Spleen (tissue), 11 donors: Measurements from ENCODE around the gene CLDN6. TPM values are rescaled to one million over a fixed set of nuclear protein-coding genes. Genes with fewer than 3 reads are reported as not detected.

ENCODE experiments used
- DNase-seq: peaks from one replicate; pipeline ENCODE4 v3.0.0-alpha.2; 2020
- H3K27ac ChIP-seq, 8 donors: fragments of 200-600 bp; sonication (generic) in 7 of 8; 1 replicate in 4 of 8; 2 replicates in 4 of 8; pipeline versions ENCODE4 v1.5.0 to v1.8.0; 2016 to 2021; ENCODE audit warnings: inconsistent platforms in 4 of 8, mild to moderate bottlenecking in 4 of 8, moderate library complexity in 1 of 8
- H3K27me3 ChIP-seq, 7 donors: fragments of 200-600 bp; sonication (generic) in 6 of 7; replicated peaks in 1 of 7; 1 replicate in 4 of 7; 2 replicates in 3 of 7; pipeline versions ENCODE4 v1.5.0 to v1.8.0; 2016 to 2021; ENCODE audit warnings: inconsistent platforms in 3 of 7, mild to moderate bottlenecking in 1 of 7
- H3K36me3 ChIP-seq, 6 donors: fragments of 200-600 bp; sonication (generic) in 5 of 6; 1 replicate in 4 of 6; 2 replicates in 2 of 6; pipeline versions ENCODE4 v1.5.0 to v1.8.0; 2016 to 2021; ENCODE audit warnings: inconsistent platforms in 2 of 6
- H3K4me1 ChIP-seq, 6 donors: fragments of 200-600 bp; sonication (generic) in 5 of 6; 1 replicate in 3 of 6; 2 replicates in 3 of 6; pipeline versions ENCODE4 v1.5.0 to v1.8.0; 2016 to 2021; ENCODE audit warnings: inconsistent platforms in 3 of 6
- H3K4me3 ChIP-seq, 8 donors: fragments of 200-600 bp; sonication (generic) in 7 of 8; 1 replicate in 4 of 8; 2 replicates in 4 of 8; pipeline versions ENCODE4 v1.5.0 to v1.8.0; 2016 to 2021; ENCODE audit warnings: inconsistent platforms in 4 of 8, mild to moderate bottlenecking in 4 of 8, moderate library complexity in 2 of 8
- H3K9me3 ChIP-seq, 8 donors: fragments of 200-600 bp; sonication (generic) in 7 of 8; 1 replicate in 4 of 8; 2 replicates in 4 of 8; pipeline versions ENCODE4 v1.5.0 to v1.8.0; 2016 to 2021; ENCODE audit warnings: inconsistent platforms in 4 of 8
- CTCF ChIP-seq, 11 experiments: fragments of 200-600 bp in 7 of 11; fragments of 450-650 bp in 4 of 11; sonication (generic) in 4 of 11; IDR thresholded peaks in 8 of 11; conservative IDR thresholded peaks in 3 of 11; 1 replicate in 7 of 11; 2 replicates in 4 of 11; pipeline versions ENCODE4 v1.4.0 to v1.8.0; 2016 to 2021; ENCODE audit warnings: antibody characterized with exemption in 11 of 11, inconsistent platforms in 4 of 11, mild to moderate bottlenecking in 1 of 11
- POLR2A ChIP-seq, 3 donors: fragments of 450-650 bp; IDR thresholded peaks; one replicate each; pipeline ENCODE4 v1.5.1; 2017; ENCODE audit warnings: antibody characterized with exemption in 3 of 3, mild to moderate bottlenecking in 1 of 3
- POLR2AphosphoS5 ChIP-seq, 3 donors: sonication (generic); formaldehyde crosslinking; IDR thresholded peaks; one replicate each; pipeline ENCODE4 v1.5.1; 2017; ENCODE audit warnings: antibody characterized with exemption in 3 of 3
- WGBS, 5 donors: extraction: QIAGEN DNeasy Blood & Tissue Kit in 3 of 5; methylation state at CpG; one replicate each; pipeline versions ENCODE4 v1.1.5 to v1.1.7; 2013 to 2018; 5-methylcytosine and 5-hydroxymethylcytosine counted together
- intact Hi-C: fragments of 100-400 bp; cut with DNase I; formaldehyde crosslinking; loops from one replicate; pipeline ENCODE4 v1.15.0; 2023; ENCODE audit warnings: low total_unique reads
- polyA plus RNA-seq, 3 donors: library from polyadenylated mRNA; stranded (reverse); fragments of 200-250 nt; gene quantifications; one replicate each; pipeline ENCODE4 v1.2.1, GENCODE V29; 2013
- total RNA-seq, 7 donors: library from RNA; depleted of rRNA in 3 of 7; stranded (reverse); fragments of >200 nt in 3 of 7; fragmentation: NEBNext Ultra II Directional in 4 of 7; extraction: Animal tissue kit (Norgen Biotek cat#: 25700) in 4 of 7; gene quantifications; one replicate each; pipeline versions ENCODE4 v1.1.0 to v1.2.1, GENCODE V29; 2016 to 2021
- donor health status: healthy with polysubstance abuse.
- donor health status: DM: no; HTN: no; CAD: no; lungs with moderate emphysema.
- donor health status: DM: no; HTN: no; CAD: no.
- donor health status: Bipolar disorder and iron deficiency.
- donor health status: healthy.
- donor health status: DM: no; HTN: no; CAD: no.
- donor health status: DM: yes; HTN: yes; CAD: no.

Gene CLDN6
- total and polyA plus RNA-seq, 10 donors, result not detected

- Histone ChIP-seq H3K4me1 (peaks cover 0 to 58% (median 20%) of the 10 kb centered on the region in 6 donors), H3K27me3 (peaks cover 7 to 100% (median 76%) of the 10 kb centered on the region in 7 donors), H3K4me3 (peak overlapping the region in 3 of 8 donors; percentile 1 to 55 (median 11)), H3K27ac (no peak overlapping the region), H3K36me3 (no peaks in the 10 kb centered on the region), H3K9me3 (no peaks in the 10 kb centered on the region)
- DNase-seq, result peak; percentile 84
- TF ChIP-seq POLR2AphosphoS5 (IDR thresholded peaks at IDR 0.05) (no peak), CTCF (IDR thresholded peaks at IDR 0.05 in 8 of 11, conservative IDR thresholded peaks at IDR 0.05 in 3 of 11) (no peak), POLR2A (IDR thresholded peaks at IDR 0.05) (no peak)
- intact Hi-C loops, result no loop called here
- 2 to 6% (median 5%) methylated on average over 31 to 40 of the region's 40 CpGs for WGBS, 5 donors
Observed at GRCh38 chr16:3035972-3036725, 18.2 kb upstream of the CLDN6 start.

GRCh38 chr16:3035289-3035971 is 17.4 kb upstream of the CLDN6 start:
- intact Hi-C loops, result no loop called here

GRCh38 chr16:3032624-3033023 is 14.6 kb upstream of the CLDN6 start:
- intact Hi-C loops, result no loop called here
- H3K36me3 ChIP-seq, result peaks cover 0 to 3% (median 0%) of the 10 kb centered on the region in 6 donors
- H3K4me3 ChIP-seq, result no peak overlapping the region
- no peak for TF ChIP-seq POLR2AphosphoS5 (IDR thresholded peaks at IDR 0.05)
- no peak for TF ChIP-seq CTCF (IDR thresholded peaks at IDR 0.05 in 8 of 11, conservative IDR thresholded peaks at IDR 0.05 in 3 of 11)
- TF ChIP-seq POLR2A (IDR thresholded peaks at IDR 0.05), result no peak
- DNase-seq, result no peak
- H3K27ac ChIP-seq, result no peak overlapping the region
- peaks cover 10 to 83% (median 42%) of the 10 kb centered on the region in 6 donors for H3K4me1 ChIP-seq
- H3K27me3 ChIP-seq, result peaks cover 7 to 96% (median 80%) of the 10 kb centered on the region in 7 donors
- 22 to 40% (median 29%) methylated on average over 7 of the region's 7 CpGs for WGBS, 5 donors
- H3K9me3 ChIP-seq, result no peaks in the 10 kb centered on the region

More at GRCh38 chr16:3035289-3035971, 17.4 kb upstream of the CLDN6 start:
- no peak overlapping the region for H3K27ac ChIP-seq
- H3K27me3 ChIP-seq, result peaks cover 7 to 100% (median 83%) of the 10 kb centered on the region in 7 donors
- no peaks in the 10 kb centered on the region for H3K9me3 ChIP-seq
- H3K4me1 ChIP-seq, result peaks cover 0 to 65% (median 20%) of the 10 kb centered on the region in 6 donors
- H3K4me3 ChIP-seq, result no peak overlapping the region
- no peaks in the 10 kb centered on the region for H3K36me3 ChIP-seq
- TF ChIP-seq CTCF (IDR thresholded peaks at IDR 0.05 in 8 of 11, conservative IDR thresholded peaks at IDR 0.05 in 3 of 11) (no peak), POLR2AphosphoS5 (IDR thresholded peaks at IDR 0.05) (no peak)
- 12 to 39% (median 28%) methylated on average over 5 to 19 of the region's 19 CpGs for WGBS, 5 donors
- no peak for DNase-seq
